HG03520 (cell line): Measurements from ENCODE around the gene C15orf40.
"Not testable (repeated sequence)": the region's sequence is repeated elsewhere in the genome, so short reads cannot be mapped to it uniquely, and the experiment has no call there.

ENCODE experiments used
- ATAC-seq: cut with Tn5 transposase; IDR thresholded peaks from one replicate; pipeline ENCODE4 v1.9.1; 2021; ENCODE audit warnings: mild to moderate bottlenecking, moderate library complexity; ENCODE audit not compliant: unreplicated experiment

The C15orf40 gene

DNA sequence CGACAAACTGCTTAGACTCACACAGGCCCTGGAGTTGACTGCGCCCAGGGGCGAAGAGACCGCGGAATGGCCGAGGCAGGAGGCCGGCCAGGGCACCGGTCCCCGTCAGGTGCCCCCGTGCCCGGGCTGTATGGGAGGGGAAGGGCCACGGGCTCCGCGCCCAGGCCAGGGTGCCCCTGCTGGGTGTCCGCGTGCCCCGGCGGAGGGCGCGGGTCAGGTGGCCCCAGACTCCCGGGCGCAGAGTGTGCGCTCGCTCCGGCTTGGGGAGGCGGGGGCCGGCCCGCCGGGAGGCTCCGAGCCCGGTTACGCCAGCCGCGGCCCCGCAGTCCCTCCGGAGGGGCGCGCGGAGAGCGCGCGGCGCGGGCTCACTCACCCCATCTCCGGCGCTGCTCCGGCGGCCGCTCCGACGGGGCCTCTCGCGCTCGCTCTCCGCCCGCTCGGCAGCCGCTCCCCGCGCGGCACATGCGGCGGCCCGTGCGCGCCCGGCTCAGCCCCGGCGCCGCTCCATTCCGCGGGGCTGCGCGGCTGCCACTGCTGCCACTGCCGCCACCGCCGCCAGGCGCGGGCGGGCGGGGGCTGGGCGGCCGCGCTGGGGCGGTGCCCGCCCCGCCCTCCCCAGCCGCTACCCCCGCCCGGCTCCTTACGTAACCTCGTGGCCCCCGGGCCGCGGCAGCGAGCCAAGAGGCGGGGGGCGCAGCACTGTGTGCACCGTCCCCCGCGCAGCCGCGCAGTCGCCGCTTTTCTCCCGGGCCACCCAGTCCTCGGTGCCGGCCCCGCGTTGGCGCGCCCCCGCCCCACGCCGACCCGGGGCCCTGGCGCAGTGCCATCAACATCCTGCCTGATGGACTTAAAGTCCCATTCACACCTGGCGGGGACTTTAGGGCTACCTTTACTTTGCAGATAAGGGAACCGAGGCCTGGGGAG lies 59.0 kb downstream of the C15orf40 start, which contains the start of gene HOMER2:
TSS of gene HOMER2 (minus strand) at position 563 of the 924 bp plus-strand sequence. CDS start at position 378, 185 bp downstream.
- ATAC-seq: no peak

- no peak for ATAC-seq
Measured at GRCh38 chr15:82951472-82952157, 59.8 kb downstream of the C15orf40 start.

DNA sequence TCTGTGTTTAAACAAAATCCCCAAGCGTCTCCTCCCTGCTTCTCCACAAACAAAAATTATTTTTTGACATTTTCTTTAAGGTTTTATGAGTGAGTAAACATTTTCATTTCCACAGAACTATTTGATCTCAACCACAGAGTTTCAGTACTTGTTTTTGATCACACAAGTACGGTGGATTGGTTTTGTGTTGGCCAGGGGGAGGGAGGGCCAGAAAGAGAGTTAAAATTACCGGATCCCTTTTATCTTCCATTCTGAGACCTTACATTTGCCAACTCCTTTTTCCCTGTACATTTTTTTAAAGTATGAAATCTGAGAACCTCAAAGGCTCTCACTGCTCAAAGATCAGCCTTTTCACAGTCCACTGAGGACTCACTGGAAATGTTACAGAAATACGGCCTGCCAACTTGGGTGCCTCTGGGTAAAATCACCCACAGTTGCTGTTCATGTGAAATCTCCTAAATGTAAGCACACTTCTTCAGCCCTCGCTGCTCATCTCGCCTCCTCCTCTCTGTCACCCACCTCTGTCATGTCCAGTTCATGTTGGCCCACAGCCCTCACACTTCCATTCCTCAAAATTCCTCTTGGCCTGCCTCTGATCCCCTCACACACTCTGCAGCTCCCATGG lies 60.6 kb downstream of the C15orf40 start:
- ATAC-seq: no peak

DNA sequence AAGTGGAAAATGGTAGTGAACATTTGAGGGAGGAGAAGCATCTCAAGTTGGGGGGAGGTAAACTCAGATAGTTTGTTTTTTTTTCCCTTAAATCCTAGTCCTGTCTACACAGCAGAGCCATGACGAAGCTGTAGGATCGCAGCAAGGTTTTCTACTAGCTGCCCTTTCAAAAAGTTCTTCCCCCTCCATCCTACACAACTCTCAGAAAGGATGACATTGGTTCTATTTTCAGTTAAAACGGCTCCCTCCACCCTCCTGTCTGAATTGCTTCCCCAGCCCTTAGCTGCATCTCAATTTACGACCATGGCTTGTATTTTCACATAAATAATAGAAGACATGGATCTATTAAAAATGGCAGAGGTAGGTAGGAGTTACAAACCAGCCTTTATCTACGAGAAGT lies 61.1 kb downstream of the C15orf40 start:
- ATAC-seq: no peak

- ATAC-seq: no peak
Measured at GRCh38 chr15:82946155-82946701, 65.2 kb downstream of the C15orf40 start.

GRCh38 chr15:82945326-82945725 lies 66.1 kb downstream of the C15orf40 start:
- no peak for ATAC-seq

GRCh38 chr15:82944821-82945220 lies 66.6 kb downstream of the C15orf40 start:
- no peak for ATAC-seq

DNA sequence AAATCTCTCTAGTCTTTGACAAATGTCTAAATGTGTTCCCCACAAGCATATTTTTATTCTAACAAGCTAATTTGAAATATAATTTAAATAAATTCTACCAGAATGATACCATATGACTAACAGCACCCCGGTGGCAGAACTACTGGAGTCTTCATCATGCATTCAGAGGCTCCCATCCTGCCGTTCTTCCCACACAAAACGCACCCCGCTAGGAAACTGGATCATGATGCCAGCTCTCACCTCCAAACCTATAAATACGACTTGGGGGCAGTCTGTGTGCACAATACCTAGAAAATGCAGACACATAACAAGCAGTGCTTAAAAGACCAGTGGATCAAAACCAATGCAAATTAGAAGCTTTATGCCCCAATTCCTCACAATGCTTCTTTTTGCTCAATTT lies 67.4 kb downstream of the C15orf40 start:
- ATAC-seq: no peak

GRCh38 chr15:82943176-82943575 lies 68.3 kb downstream of the C15orf40 start:
- no peak for ATAC-seq

DNA sequence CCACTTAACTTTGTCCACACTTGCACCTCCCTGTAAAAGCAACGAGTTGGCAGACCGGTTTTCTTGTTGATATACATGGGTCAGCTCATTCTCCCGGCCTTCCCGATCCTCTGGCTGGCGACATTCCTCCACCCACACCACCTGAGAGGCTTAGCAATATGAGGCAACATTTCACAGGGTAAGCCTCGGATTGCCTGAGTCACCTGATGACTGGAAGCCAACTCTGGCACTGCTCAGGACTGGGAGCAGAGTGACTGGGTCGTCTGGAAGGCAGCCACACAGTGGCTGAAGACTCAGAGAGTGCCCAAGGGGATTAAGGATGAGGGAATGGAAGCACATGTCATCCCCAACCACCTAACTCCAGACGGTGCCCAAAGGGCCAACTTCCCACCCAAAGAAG lies 68.7 kb downstream of the C15orf40 start:
- ATAC-seq: no peak

GRCh38 chr15:82939678-82940077 lies 71.8 kb downstream of the C15orf40 start:
- ATAC-seq: not testable (repeated sequence)
